ENCODE data around the gene RSPH6A.

DNA sequence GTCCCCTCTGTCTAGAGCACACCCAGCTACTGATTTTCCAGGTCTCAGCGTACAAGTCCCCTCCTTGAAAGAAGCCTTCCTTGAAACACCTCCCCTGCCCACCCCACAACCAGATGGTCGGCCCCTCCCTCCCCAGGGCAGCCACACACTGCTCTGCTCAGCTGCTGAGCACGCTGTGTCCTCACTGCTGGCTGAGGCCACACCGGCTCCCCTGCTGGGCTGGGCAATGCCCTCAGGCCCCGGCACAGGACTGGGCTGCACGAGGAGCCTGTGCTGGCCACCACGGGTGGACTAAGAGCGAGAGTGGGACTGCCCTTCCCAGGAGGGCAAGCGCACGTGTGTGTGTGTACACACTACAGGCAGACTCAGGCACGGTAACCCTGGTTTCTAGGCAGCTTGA lies 11.8 kb upstream of the RSPH6A start:
- TF ChIP-seq POLR2A (IDR thresholded peaks at IDR 0.05), result no peak
- TF ChIP-seq, protein P1, sequence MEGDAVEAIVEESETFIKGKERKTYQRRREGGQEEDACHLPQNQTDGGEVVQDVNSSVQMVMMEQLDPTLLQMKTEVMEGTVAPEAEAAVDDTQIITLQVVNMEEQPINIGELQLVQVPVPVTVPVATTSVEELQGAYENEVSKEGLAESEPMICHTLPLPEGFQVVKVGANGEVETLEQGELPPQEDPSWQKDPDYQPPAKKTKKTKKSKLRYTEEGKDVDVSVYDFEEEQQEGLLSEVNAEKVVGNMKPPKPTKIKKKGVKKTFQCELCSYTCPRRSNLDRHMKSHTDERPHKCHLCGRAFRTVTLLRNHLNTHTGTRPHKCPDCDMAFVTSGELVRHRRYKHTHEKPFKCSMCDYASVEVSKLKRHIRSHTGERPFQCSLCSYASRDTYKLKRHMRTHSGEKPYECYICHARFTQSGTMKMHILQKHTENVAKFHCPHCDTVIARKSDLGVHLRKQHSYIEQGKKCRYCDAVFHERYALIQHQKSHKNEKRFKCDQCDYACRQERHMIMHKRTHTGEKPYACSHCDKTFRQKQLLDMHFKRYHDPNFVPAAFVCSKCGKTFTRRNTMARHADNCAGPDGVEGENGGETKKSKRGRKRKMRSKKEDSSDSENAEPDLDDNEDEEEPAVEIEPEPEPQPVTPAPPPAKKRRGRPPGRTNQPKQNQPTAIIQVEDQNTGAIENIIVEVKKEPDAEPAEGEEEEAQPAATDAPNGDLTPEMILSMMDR (IDR thresholded peaks at IDR 0.05), result no peak

Data from lower leg skin (tissue), 3 donors.